CD14-positive monocyte (primary cell): Measurements from ENCODE around the gene CERS2. TPM values are rescaled to one million over a fixed set of nuclear protein-coding genes. Genes with fewer than 3 reads are reported as not detected.
A peak's percentile ranks its signal among the peaks of the same experiment; 100 is the strongest.

Experiments
- DNase-seq, 3 donors: peaks; one replicate each; pipeline ENCODE4 v3.0.0-alpha.2; 2011 to 2022
- H2AFZ ChIP-seq: 2 replicates; pipeline ENCODE4 v1.6.0; 2012; ENCODE audit warnings: mild to moderate bottlenecking, low read depth, low read length, inconsistent platforms; ENCODE audit not compliant: insufficient read depth, poor library complexity, severe bottlenecking
- H3K27ac ChIP-seq, 2 donors: 1 replicate in 1 of 2; 2 replicates in 1 of 2; pipeline ENCODE4 v1.5.1; 2012 to 2013; ENCODE audit warnings: low read length in 2 of 2, control low read depth in 1 of 2, inconsistent platforms in 1 of 2, low read depth in 1 of 2, mild to moderate bottlenecking in 1 of 2
- H3K27me3 ChIP-seq, 2 donors: one replicate each; pipeline versions ENCODE4 v1.6.0 to v1.6.1; 2011 to 2013; ENCODE audit warnings: low read length in 2 of 2; ENCODE audit not compliant: control insufficient read depth in 2 of 2, insufficient read depth in 2 of 2
- H3K36me3 ChIP-seq, 2 donors: replicated peaks in 1 of 2; 1 replicate in 1 of 2; 2 replicates in 1 of 2; pipeline versions ENCODE4 v1.5.1 to v1.6.1; 2012 to 2013; ENCODE audit warnings: low read length in 2 of 2, control low read depth in 1 of 2, inconsistent platforms in 1 of 2, mild to moderate bottlenecking in 1 of 2; ENCODE audit not compliant: insufficient read depth in 2 of 2, control insufficient read depth in 1 of 2
- H3K4me1 ChIP-seq, 2 donors: 1 replicate in 1 of 2; 2 replicates in 1 of 2; pipeline versions ENCODE4 v1.5.1 to v1.6.1; 2012 to 2013; ENCODE audit warnings: low read length in 2 of 2, control low read depth in 1 of 2, inconsistent platforms in 1 of 2, mild to moderate bottlenecking in 1 of 2, moderate library complexity in 1 of 2; ENCODE audit not compliant: insufficient read depth in 2 of 2, control insufficient read depth in 1 of 2
- H3K4me2 ChIP-seq: replicated peaks from 2 replicates; pipeline ENCODE3; 2012; ENCODE audit warnings: low read length, moderate library complexity, mild to moderate bottlenecking; ENCODE audit not compliant: poor library complexity, severe bottlenecking; ENCODE audit errors: extremely low read depth
- H3K4me3 ChIP-seq, 3 experiments: fragments of 200-600 bp in 1 of 3; sonication (generic) in 1 of 3; replicated peaks in 1 of 3; 1 replicate in 2 of 3; 2 replicates in 1 of 3; pipeline ENCODE4 v1.5.1; 2011 to 2013; ENCODE audit warnings: low read length in 3 of 3, mild to moderate bottlenecking in 3 of 3, control low read depth in 2 of 3, low read depth in 2 of 3, inconsistent platforms in 1 of 3, moderate library complexity in 1 of 3
- H3K79me2 ChIP-seq: 2 replicates; pipeline ENCODE4 v1.6.0; 2012; ENCODE audit warnings: mild to moderate bottlenecking, control low read depth, inconsistent platforms, low read length, moderate library complexity; ENCODE audit not compliant: insufficient read depth
- H3K9ac ChIP-seq: 2 replicates; pipeline ENCODE4 v1.6.0; 2017; ENCODE audit warnings: low read length, mild to moderate bottlenecking; ENCODE audit not compliant: insufficient read depth, poor library complexity, severe bottlenecking
- H3K9me3 ChIP-seq, 2 donors: replicated peaks in 1 of 2; 1 replicate in 1 of 2; 2 replicates in 1 of 2; pipeline versions ENCODE4 v1.5.1 to v1.6.1; 2012 to 2013; ENCODE audit warnings: low read length in 2 of 2, control low read depth in 1 of 2; ENCODE audit not compliant: control insufficient read depth in 1 of 2, insufficient read depth in 1 of 2
- H4K20me1 ChIP-seq: 2 replicates; pipeline ENCODE4 v1.6.0; 2012; ENCODE audit warnings: mild to moderate bottlenecking, low read length, control low read depth, moderate library complexity; ENCODE audit not compliant: insufficient read depth
- H3K27ac Mint-ChIP-seq, 7 donors: one replicate each; pipeline ENCODE4 v1.8.0; 2020; ENCODE audit warnings: mild to moderate bottlenecking in 7 of 7, mixed read lengths in 7 of 7, moderate library complexity in 6 of 7, inconsistent platforms in 2 of 7
- H3K27me3 Mint-ChIP-seq, 3 donors: one replicate each; pipeline ENCODE4 v1.8.0; 2021 to 2022; ENCODE audit warnings: low read depth in 3 of 3, mild to moderate bottlenecking in 3 of 3, mixed read lengths in 3 of 3, moderate library complexity in 3 of 3, inconsistent platforms in 1 of 3
- H3K36me3 Mint-ChIP-seq, 2 donors: one replicate each; pipeline ENCODE4 v1.8.0; 2020; ENCODE audit warnings: mixed read lengths in 2 of 2, inconsistent platforms in 1 of 2, mild to moderate bottlenecking in 1 of 2
- H3K4me1 Mint-ChIP-seq: one replicate; pipeline ENCODE4 v1.8.0; 2020; ENCODE audit warnings: mild to moderate bottlenecking, mixed read lengths
- H3K4me3 Mint-ChIP-seq, 2 donors: one replicate each; pipeline ENCODE4 v1.8.0; 2020; ENCODE audit warnings: mild to moderate bottlenecking in 2 of 2, mixed read lengths in 2 of 2, moderate library complexity in 1 of 2
- H3K9me3 Mint-ChIP-seq, 7 donors: one replicate each; pipeline ENCODE4 v1.8.0; 2020 to 2022; ENCODE audit warnings: mixed read lengths in 7 of 7, mild to moderate bottlenecking in 6 of 7, moderate library complexity in 6 of 7, inconsistent platforms in 2 of 7
- WGBS: methylation state at CpG from one replicate; pipeline ENCODE4 v1.1.5; 2013; ENCODE audit warnings: missing lambda C conversion rate; ENCODE audit not compliant: insufficient coverage; 5-methylcytosine and 5-hydroxymethylcytosine counted together
- intact Hi-C, 2 donors: fragments of 100-400 bp; cut with micrococcal nuclease; formaldehyde crosslinking; loops; one replicate each; pipeline versions ENCODE4 v1.15.0 to v1.15.1; 2023
- polyA plus RNA-seq, 3 donors: library from polyadenylated mRNA; depleted of rRNA in 1 of 3; unstranded in 2 of 3; stranded (reverse) in 1 of 3; fragments of 300-500 nt in 2 of 3; fragments of >200 nt in 1 of 3; fragmentation: Illumina TruSeq in 2 of 3; gene quantifications; 1 replicate in 2 of 3; 2 replicates in 1 of 3; pipeline ENCODE4 v1.2.3, GENCODE V29; 2012 to 2021
- TF ChIP-seq, protein P1 (sequence below): fragments of 200-600 bp; IDR thresholded peaks from one replicate; pipeline ENCODE4 v1.8.0; 2022; ENCODE audit warnings: antibody characterized with exemption, mild to moderate bottlenecking

Gene CERS2
- polyA plus RNA-seq, 3 donors, result 152 to 224 (median 200) TPM

DNA sequence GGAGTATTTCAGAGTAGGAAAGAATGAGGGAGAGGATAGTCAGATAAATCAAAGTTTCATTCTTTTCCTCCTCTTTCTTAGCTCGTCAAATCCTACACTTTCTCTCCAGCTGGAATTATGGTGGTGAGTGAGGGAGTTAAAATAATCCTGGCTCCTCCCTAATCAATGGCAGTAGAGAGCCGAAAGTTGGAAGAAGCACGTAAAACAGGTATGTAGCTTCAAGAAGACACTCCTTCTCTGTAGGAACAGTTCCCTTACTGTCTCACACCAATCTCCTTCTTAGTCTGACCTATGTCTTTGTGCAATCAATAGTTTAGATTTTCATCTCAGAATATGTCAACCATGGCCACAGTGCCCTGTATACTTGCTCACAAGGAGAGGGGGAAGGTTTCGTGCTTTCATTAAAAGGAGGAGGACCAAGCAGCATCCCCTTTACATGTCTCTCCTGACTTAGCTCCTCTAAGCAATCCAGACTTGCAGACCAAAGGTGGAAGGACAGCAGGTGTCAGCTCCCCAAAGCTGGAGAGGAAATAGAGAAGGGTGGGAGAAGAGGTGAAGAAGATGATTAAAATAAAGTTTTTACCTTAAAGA is 31.2 kb upstream of the CERS2 start:
- H4K20me1 ChIP-seq, result peaks cover 13% of the 10 kb centered on the region
- no peak for DNase-seq
- peak overlapping the region; percentile 63 to 88 (median 69) for H3K4me3 ChIP-seq
- Mint-ChIP-seq H3K4me1 (peaks cover 84% of the 10 kb centered on the region), H3K36me3 (peaks cover 4 to 12% of the 10 kb centered on the region in 2 donors), H3K9me3 (no peaks in the 10 kb centered on the region), H3K4me3 (peak overlapping the region; percentile 90 to 97), H3K27ac (peak overlapping the region; percentile 98 to 99 (median 99)), H3K27me3 (peaks cover 0 to 12% (median 2%) of the 10 kb centered on the region in 3 donors)
- H3K9me3 ChIP-seq, result no peaks in the 10 kb centered on the region
- TF ChIP-seq, protein P1, sequence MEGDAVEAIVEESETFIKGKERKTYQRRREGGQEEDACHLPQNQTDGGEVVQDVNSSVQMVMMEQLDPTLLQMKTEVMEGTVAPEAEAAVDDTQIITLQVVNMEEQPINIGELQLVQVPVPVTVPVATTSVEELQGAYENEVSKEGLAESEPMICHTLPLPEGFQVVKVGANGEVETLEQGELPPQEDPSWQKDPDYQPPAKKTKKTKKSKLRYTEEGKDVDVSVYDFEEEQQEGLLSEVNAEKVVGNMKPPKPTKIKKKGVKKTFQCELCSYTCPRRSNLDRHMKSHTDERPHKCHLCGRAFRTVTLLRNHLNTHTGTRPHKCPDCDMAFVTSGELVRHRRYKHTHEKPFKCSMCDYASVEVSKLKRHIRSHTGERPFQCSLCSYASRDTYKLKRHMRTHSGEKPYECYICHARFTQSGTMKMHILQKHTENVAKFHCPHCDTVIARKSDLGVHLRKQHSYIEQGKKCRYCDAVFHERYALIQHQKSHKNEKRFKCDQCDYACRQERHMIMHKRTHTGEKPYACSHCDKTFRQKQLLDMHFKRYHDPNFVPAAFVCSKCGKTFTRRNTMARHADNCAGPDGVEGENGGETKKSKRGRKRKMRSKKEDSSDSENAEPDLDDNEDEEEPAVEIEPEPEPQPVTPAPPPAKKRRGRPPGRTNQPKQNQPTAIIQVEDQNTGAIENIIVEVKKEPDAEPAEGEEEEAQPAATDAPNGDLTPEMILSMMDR, result no peak
- H3K4me1 ChIP-seq, result peaks cover 78 to 84% of the 10 kb centered on the region in 2 donors
- intact Hi-C loops, result loop anchor here (5.0 to 10.0 kb wide), 6 partner anchors 34 to 161 kb away; partner anchors contain the start of genes LYSMD1 (in 2 of the 2), SCNM1 (in 2 of the 2), ARNT (in 1 of the 2) and CDC42SE1 (in 1 of the 2)
- H3K9ac ChIP-seq, result peak overlapping the region; percentile 87
- WGBS, result no CpG with 5 or more reads among the region's 4 CpGs
- peak overlapping the region; percentile 89 for H3K4me2 ChIP-seq
- peak overlapping the region; percentile 89 to 95 for H3K27ac ChIP-seq
- peak overlapping the region; percentile 93 for H2AFZ ChIP-seq
- H3K79me2 ChIP-seq, result peaks cover 75% of the 10 kb centered on the region
- no peaks in the 10 kb centered on the region for H3K27me3 ChIP-seq
- H3K36me3 ChIP-seq, result peaks cover 0 to 3% of the 10 kb centered on the region in 2 donors

GRCh38 chr1:151003180-151003579 is 28.5 kb upstream of the CERS2 start:
- Mint-ChIP-seq H3K4me3 (peak overlapping the region in 1 of 2 donors; percentile 77), H3K9me3 (peaks cover 0 to 2% (median 0%) of the 10 kb centered on the region in 7 donors), H3K4me1 (peaks cover 89% of the 10 kb centered on the region), H3K36me3 (peaks cover 24 to 35% of the 10 kb centered on the region in 2 donors), H3K27me3 (peaks cover 0 to 9% (median 2%) of the 10 kb centered on the region in 3 donors), H3K27ac (peak overlapping the region; percentile 88 to 94 (median 91))
- peak in 2 of 3 donors; percentile 66 for DNase-seq
- H3K4me1 ChIP-seq, result peaks cover 89 to 91% of the 10 kb centered on the region in 2 donors
- peaks cover 71% of the 10 kb centered on the region for H3K79me2 ChIP-seq
- no peaks in the 10 kb centered on the region for H3K27me3 ChIP-seq
- peak overlapping the region; percentile 60 to 78 for H3K27ac ChIP-seq
- H3K9me3 ChIP-seq, result no peaks in the 10 kb centered on the region
- intact Hi-C loops, result loop anchor here in 1 of 2 donors (10.0 kb wide), 1 partner anchor 162 kb away; the partner anchor contains the start of genes LYSMD1 and SCNM1
- TF ChIP-seq, protein P1, result no peak
- H2AFZ ChIP-seq, result no peak overlapping the region
- H4K20me1 ChIP-seq, result peaks cover 15% of the 10 kb centered on the region
- H3K36me3 ChIP-seq, result peaks cover 5 to 23% of the 10 kb centered on the region in 2 donors
- H3K4me3 ChIP-seq, result peak overlapping the region in 1 of 3 experiments; percentile 56
- H3K4me2 ChIP-seq, result peak overlapping the region; percentile 62
- no peak overlapping the region for H3K9ac ChIP-seq
